ENCODE measurements around the gene GRWD1.
"Not testable (repeated sequence)": the region's sequence is repeated elsewhere in the genome, so short reads cannot be mapped to it uniquely, and the experiment has no call there.

The GRWD1 gene

GRCh38 chr19:48480558-48481500 is 35.0 kb downstream of the GRWD1 start:
- peak in 3 of 4 experiments; percentile 28 to 58 (median 41) for DNase-seq

DNA sequence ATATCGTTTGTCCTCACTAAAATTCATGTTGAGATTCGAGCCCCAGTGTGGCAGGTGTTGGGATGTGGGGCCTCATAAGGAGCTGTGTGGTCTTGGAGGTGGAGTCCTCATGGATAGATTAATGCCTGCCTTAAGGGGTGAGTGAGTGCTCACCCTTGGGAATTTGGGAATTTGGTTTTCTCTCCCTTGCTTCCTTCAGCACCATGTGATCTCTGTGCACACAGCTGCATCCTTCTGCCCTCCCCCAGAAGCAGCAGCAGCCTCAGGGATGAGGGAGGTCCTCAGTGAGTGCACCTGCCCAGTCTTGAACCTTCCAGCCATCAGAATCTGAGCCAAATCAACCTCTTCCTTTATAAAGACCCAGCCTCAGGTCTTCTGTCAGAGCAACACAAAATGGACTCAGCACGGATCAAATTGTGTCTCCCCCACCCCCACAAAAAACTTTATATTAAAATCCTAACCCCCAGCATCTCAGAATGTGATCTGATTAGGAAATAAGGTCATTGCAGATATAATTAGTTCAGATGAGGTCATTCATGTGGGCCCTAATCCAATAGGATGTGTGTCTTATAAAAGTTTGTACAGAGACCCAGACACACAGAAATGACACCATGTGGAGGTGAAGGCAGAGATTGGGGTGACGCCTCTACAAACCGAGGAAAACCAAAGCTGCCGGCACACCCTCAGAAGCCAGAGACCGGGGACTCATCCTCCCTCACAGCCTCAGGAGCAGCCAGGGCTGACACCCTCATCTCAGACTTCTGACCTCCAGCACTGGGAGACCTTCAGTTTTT is 36.3 kb downstream of the GRWD1 start:
- DNase-seq, result no peak

- no peak for DNase-seq
These were observed 37.5 kb downstream of the GRWD1 start for GRCh38 chr19:48483301-48483700.

GRCh38 chr19:48484247-48484893 is 38.6 kb downstream of the GRWD1 start:
- DNase-seq, result no peak

GRCh38 chr19:48484931-48485612 is 39.3 kb downstream of the GRWD1 start:
- DNase-seq, result no peak

DNA sequence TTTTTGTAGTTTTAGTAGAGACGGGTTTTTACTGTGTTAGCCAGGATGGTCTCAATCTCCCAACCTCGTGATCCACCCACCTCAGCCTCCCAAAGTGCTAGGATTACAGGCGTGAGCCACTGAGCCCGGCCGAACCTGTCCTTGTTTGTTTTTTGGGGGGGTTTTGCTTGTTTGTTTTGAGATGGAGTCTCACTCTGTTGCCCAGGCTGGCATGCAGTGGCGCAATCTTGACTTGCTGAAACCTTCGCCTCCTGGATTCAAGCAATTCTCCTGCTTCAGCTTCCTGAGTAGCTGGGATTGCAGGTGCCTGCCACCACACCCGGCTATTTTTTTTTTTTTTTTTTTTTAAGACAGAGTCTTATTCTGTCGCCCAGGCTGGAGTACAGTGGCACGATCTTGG is 40.9 kb downstream of the GRWD1 start:
- not testable (repeated sequence) for DNase-seq

DNA sequence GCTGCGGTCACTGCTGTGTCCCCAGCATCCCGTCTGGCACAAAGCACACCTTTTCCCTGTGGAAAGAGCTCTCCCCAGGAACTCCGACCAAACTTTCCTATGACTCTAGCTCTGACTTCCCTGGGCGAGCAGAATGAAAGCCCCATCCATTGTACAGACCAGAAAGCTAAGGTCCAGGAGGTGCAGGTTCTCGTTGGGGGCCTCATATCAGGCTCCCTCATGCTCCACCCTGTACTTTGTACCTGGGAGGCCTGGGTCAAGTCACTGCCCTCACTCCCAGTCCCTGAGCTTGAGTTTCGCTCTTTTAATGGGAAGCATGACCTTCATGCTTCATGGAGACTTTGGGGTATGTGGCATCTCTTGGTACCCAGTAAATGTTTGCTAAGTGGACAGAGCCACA is 41.8 kb downstream of the GRWD1 start:
- no peak for DNase-seq

- no peak for DNase-seq
These were observed 42.2 kb downstream of the GRWD1 start for GRCh38 chr19:48487948-48488347.

- not testable (repeated sequence) for DNase-seq
These were observed 42.7 kb downstream of the GRWD1 start for GRCh38 chr19:48488478-48488877.

DNA sequence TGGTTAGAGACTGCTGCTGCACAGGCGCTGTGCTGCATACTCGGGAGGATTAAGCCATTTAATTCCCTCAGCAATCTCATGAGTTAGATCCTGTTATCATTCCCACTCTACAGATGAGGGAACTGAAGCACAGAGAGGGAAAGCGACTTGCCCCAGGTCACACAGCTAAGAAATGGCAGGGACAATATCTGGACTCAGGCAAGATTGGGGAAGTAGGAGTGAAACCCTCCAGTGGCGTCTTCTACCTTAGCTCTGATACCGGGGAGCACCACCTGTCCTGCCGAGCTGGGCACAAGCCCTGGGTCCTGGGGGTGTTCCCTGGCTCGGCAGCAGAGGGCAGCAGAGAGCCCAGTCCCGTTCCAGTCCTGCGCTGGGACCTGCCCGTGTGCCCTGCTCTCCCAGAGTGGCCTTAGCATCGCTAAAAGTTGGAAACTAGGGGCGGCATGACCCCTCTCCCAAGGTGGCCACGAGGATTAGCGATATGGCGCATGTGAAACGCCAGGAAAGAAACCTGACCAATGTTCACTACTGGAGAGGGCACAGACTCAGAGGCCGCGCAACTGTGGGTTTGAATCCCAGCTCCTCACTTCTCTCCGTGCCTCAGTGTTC is 43.9 kb downstream of the GRWD1 start:
- DNase-seq, result peak; percentile 63 to 74 (median 68)

DNA sequence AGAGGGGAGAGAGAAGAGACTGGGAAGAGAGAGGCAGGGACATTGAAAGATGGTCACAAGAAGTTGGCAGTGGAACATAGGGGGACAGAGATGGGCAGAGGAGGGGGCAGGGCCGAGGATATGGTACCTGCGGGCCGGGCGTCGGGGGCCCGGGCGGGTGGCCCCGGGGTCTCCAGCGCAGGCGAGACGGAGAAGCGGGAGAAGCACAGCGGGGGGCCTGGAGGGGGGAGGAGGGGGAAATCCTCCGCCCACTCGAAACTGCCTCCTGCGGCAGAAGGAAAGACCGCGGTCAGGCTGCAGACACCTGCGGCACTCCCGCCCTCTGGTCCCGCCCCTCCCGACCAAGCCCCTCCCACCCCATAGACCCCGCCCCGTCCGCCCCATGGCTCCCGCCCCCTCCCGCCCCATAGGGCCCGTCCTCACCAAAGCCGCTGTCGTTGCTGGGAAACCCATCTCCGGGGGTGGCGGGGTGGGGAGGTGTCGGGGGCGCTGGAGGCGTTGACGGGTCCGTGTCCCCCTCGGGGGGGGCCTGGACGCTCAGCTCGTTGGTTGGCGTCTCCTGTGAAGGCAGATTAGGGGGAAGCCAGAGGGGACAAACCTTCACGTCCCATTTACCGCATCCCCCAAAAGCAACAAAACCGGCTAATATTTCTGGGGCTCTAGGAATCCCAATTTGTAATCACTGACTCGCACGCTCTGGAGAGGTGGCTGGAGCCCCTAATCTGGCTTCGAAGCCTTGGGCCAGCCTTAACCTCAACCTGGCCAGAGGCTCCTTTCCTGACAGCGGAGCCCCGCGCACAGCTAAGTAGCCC is 45.4 kb downstream of the GRWD1 start:
- DNase-seq, result peak in 3 of 4 experiments; percentile 19 to 67 (median 54)

DNA sequence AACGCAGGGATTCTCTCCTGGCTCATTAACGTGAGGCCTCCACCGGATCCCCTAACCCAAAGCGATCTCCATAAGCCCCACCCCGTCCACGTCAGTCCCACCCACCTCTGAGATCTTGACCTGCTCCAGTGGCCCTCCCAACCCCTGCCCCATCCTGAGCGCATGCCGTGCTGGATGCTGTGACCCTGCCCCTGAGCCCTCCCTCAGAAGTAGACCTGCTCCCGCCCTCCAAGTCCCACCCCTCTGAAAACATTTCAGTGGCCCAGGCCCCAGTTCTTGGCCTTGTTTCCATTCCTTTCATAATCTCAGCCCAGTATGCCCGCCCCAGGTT is 46.0 kb downstream of the GRWD1 start:
- no peak for DNase-seq

GRCh38 chr19:48492925-48493717 is 47.3 kb downstream of the GRWD1 start:
- DNase-seq, result peak; percentile 62 to 86 (median 84)

GRCh38 chr19:48493718-48494401 is 48.1 kb downstream of the GRWD1 start:
- DNase-seq, result no peak

DNA sequence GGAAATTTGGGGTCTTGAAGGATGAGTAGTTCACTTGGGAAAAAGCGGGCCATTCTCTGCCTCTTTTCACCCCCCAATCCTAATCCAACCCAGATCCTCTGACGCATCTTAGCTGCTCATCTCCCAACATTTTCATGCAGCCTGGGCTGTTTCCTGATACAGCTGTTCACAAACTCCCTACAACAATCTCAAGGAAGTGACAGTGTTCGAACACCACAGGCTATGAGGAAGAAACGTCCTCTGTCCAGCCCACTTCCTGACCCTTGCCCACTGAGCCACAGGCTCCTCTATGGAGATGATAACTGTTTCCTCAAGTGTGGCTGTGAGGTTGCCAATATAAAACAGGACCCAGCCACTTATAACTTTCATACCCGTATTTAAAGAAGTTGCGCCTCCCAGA is 49.6 kb downstream of the GRWD1 start:
- DNase-seq, result no peak

GRCh38 chr19:48496959-48497727 is 51.4 kb downstream of the GRWD1 start:
- no peak for DNase-seq

- DNase-seq, result no peak
These were observed 52.2 kb downstream of the GRWD1 start for GRCh38 chr19:48497728-48498594.
